GM12892 (cell line): ENCODE results near the gene CUBN.

Experiments used
- POLR2A ChIP-seq: IDR thresholded peaks from 2 replicates; pipeline ENCODE4 v1.6.1; 2011; ENCODE audit warnings: low read depth, low read length, control low read depth
- POLR2AphosphoS5 ChIP-seq: IDR thresholded peaks from 2 replicates; pipeline ENCODE4 v1.6.1; 2011; ENCODE audit warnings: low read depth, low read length, control low read depth

- TF ChIP-seq POLR2A (no peak), POLR2AphosphoS5 (no peak)
Observed at GRCh38 chr10:16890691-16891090, 238.9 kb downstream of the CUBN start.
